ENCODE data around the gene PLXNA2.

The PLXNA2 gene

DNA sequence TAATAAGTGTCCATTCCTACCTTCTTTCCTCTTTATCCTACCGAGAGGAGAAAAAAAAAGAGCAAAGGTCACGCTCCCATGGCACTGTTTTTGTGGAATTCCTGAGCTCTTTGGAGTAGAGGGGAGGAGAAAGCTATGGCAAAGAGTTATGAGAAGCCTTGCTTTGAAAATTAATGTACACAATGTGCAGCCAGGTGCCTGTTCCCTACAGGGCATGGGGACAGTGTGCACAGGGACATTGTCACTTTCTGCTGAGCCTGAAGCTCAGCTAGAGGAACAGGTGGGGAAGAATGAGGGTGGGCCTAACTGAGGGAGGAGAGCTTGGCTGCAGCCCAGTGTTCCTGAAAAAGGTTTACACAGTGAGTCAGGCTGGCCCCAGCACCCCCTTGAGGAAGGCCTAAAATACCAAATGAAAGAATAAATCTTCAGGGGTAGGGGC lies 66.1 kb downstream of the PLXNA2 start:
- no peak for DNase-seq

- DNase-seq = no peak
Measured at GRCh38 chr1:208177656-208178055, 66.5 kb downstream of the PLXNA2 start.

DNA sequence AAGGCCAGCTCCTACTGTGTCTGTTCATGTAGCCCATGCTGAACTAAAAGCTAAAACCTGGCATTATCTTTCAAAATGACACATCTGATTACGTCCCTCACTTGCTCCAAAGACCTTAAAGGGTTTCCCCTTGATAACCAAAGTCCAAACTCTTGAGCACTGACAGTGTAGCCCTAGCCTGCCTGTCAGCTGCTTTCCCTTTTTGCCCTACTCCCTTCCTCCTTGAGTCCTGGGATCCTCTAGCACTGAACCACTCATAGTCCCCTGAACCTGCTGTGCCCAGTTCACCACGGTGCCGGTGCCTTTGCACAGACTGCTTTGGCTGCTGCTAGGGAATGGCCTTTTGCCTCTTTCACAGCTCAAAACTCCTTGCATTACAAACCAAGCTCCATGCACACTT lies 67.5 kb downstream of the PLXNA2 start:
- DNase-seq = no peak

- no peak for DNase-seq
Measured at GRCh38 chr1:208175508-208175895, 68.7 kb downstream of the PLXNA2 start.

GRCh38 chr1:208174731-208175507 lies 69.3 kb downstream of the PLXNA2 start:
- DNase-seq = no peak

DNA sequence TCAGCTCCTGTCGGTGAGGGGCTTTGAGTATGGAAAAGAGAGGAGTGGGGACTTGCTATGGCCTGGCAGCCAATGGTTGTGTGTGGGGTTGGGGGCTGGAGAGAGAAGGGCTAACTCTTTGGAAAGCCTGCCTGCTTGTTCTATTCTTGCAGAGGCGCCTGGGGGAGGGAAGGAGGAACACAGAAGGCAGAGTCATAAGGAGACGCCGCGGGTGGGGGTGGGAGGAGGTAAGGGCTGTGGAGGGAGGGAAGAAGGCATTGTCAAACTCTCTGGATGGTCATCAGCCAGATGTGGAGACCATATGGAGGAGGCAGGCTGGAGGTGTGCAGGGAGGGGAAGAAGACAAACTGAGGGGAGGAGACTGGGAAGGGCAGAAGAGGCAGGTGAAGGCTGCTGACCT lies 70.0 kb downstream of the PLXNA2 start:
- no peak for DNase-seq

DNA sequence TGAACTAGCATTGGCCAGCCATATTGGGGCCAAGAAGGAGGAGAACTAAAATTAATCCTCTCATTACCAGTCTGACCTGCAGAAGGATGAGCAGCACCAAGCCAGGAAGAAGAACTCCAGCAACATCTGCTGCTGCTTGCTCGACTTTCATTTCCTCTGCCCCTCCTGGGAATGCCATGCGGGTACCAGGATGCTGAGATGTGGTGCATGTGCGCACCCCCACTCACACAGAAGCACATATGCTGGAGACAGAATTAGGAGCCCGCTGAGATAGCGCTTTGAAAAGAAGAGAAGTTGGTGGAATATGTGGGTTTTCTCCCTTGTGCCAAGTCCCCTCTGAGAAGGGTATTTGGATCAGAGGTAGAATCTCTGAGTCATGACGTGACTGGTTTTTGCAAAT lies 70.4 kb downstream of the PLXNA2 start:
- no peak for DNase-seq

DNA sequence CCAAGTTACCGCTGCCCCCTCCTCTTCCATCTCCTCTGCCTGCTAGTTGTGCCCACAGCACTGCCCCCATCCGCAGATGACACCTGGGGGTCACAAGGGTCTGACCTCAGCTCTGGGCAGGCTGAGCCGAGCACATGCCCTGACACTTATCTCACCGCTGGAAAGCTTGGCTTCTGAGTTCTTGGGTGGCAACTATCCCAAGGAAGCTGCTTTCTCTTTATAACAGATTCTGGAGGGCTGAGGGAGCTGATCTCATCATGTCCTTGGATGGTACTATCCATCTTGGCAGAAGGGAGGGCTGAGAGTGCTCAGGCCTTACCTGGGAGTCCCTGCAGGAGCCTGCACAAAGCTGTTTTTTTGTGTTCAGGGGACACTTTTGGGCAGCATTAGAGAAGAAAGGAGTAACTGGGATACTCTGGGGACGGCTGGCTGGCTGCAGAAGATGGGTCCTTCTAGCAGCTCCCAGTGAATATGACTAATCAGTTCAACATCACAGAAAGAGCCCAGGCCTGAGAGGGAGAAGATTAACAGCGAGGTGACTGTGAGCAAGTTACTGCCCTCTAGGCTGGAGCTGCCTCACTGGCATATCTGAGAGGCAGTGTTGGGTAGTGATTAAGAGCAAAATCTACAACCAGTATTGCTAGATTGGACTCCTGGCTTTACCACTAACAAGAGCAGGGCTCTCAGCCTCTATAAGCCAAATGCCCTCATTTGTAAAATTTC lies 71.6 kb downstream of the PLXNA2 start:
- no peak for DNase-seq

DNA sequence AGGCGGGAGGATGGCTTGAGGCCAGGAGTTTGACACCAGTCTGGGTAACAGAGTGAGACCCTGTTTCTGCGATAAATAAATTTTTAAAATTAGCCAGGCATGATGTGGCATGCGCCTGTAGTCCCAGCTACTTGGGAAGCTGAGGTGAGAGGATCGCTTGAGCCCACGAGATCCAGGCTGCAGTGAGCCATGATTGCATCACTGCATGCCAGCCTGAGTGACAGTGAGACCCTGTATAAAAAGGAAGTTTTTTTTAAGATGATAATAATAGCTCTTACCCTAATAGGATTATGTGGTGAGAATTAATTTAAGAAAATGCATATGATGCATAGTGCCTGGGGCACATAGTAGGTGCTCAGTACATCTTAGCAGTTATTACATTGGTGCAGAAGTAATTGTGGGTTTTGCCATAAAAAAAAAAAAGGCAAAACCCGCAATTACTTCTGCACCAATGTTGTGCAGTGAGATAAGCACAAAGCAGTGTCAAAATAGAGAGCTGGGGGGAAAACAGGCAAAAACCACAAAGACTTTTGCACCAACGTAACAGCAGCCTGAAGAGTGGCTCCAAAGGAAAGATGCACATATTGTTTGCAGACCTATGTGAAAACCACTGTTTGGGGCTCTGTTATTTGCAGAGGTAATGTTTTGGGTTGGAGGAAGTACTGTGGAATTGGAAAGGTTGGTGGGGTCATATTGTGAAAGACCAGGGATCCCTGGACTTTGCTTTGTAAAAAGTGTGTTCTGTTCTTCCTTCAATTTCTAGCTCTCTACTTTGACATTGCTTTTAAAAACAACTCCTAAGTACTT lies 72.4 kb downstream of the PLXNA2 start:
- DNase-seq = no peak

GRCh38 chr1:208170252-208170651 lies 73.9 kb downstream of the PLXNA2 start:
- DNase-seq = no peak

- DNase-seq = no peak
Measured at GRCh38 chr1:208169081-208169879, 74.9 kb downstream of the PLXNA2 start.

DNA sequence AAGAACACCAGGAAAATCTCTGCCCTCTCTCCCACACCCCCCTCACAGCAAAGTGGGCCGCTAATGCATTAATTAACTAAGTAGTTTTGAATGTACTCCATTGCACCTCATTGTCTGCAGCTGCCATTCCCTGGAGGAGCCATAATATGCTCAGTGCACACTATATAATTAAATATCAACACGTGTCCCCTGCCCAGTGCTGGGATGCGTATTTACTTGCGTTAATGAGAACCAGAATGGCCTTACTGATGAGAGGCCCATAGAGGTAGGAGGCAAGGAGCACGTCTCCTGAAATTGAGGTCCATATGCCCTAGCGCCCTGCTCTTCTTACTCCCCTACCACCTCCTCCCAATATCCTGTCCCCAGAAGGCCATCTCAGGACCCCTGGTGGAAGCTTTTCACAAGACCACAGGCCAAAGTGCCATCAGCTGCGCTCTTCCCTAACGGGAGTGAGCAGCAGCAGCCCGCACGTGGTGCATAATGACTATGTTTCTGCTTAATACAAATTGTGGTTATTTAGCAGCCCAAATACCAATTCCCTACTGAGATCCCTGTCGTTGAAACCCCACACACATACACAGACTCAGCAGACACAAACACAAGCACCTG lies 76.8 kb downstream of the PLXNA2 start:
- no peak for DNase-seq

DNA sequence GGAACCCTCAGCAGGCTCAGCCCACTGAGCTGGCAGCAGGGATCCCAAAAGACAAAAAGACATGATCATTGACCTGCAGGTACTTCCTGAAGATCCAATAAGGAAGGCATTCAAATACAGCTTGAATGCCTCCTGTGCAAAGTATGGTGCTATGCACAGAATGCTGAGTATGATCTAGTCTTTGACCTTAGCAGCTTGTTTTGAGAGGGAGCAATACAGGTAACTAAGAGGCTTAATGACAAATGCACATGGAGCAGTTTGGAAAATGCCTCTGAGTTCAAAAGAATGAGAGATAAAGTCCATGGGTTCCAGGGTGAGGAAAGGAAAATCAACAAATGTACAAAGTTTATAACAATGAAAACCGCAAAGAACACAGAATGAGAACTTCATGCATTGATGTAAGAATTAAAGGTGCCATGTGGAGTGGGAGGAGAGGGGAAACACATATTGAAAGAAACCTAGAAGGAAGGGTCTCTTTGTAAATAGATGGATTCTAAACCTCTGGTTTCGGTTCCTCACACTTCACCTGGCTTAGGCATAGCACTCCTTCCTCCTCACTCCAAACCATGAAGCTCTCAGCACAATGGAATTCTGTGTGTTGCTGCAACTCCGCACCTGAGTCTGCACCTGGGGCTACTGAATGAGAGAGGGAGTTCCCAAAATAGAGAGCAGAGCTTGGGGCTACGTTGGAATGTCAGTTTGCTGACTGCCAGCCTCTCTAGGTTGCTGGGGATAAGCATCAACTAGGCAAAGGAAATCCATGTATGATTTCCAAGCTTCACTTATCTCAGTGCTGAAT lies 77.6 kb downstream of the PLXNA2 start:
- DNase-seq = no peak

DNA sequence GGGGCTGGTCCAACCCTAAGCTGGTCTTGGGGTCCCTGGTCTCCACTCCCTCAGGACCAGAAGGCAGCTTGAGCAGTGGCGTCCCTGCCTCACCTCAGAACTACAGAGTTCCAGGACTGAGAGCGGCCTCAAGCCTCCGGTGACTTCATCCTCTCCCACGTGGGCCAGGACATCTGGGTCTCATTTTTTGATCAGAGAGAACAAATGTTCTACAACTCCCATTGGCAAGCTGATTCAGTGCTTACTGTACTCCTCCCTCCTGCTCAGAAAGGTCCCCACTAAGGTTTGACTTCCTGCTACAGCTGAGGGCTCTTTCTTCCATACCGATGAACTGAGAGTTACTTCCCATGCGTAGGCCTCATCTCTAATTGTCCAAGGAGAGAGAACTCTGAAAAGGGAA lies 78.5 kb downstream of the PLXNA2 start:
- no peak for DNase-seq

GRCh38 chr1:208164609-208165008 lies 79.6 kb downstream of the PLXNA2 start:
- DNase-seq = no peak

GRCh38 chr1:208163539-208163938 lies 80.6 kb downstream of the PLXNA2 start:
- DNase-seq = no peak

DNA sequence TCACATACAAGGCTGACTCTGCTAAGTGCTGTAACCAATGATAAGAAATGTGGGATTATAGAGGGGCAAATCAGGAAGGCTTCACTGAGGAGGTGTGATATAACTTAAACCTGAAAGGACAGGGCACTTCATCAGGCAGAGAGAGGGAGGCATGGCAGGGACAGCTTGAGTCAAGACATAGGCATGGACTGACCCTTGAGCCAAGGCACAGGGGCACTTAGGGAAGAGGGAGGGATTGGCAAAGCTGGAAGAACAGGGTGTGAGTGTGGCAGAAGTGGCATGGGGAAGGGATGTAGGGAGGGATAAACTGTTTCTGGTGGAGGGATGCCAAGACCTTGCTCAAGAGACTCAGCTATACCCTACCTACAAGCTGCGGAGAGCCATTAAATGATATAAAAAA lies 81.3 kb downstream of the PLXNA2 start:
- DNase-seq = no peak

DNA sequence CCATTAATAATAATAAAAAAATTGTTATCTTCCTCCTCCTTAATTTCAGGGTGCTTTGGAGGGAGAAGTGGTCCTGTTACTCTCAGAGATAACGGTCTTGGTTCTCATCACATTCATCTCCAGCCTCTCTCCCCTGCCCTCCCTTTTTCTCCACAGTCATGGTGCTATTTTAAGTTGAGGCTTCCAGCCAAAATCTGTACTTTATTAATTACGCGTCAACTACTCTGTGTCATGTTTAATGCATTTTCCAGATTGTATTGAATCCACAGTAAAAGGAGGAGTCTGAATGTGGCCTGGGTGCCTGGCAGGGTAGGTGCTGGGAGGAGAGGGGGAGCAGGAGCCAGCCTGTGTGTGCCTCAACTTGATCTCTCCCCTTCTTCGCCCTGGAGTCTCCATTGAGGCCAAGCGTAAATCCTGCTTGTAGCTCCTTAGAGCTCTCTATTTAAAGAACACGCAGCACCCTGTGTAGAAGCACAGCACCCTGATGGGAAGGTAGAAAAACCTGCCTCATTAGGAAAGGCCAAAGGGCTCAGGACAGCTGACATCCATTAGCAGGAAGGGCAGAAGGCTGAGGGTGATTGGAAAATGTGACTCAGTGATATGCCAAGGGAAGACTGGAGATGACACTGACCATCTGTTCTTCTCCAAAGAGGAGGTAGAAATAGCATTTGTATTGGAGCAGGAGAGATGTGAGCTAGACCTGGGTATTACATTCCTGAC lies 82.4 kb downstream of the PLXNA2 start:
- no peak for DNase-seq

DNA sequence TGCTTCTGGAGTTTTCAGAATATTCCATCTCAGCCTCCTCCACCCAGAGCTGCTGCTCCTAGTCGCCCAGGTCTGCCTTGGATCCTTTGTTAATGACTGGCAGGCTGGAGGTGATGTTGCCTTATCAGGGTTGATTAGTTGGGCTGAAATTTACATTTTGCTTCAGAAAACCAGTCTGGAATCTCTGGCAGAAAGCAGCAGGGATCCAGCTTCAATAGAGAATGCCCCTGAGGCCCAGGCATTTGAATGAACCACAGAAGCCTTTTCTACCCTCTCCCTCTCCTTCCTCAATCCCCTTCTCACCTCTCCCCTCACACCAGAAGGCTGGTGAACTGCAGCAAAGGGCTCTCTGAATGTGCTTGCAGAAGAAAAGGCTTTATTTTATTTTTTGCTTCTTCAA lies 83.2 kb downstream of the PLXNA2 start:
- DNase-seq = no peak

DNA sequence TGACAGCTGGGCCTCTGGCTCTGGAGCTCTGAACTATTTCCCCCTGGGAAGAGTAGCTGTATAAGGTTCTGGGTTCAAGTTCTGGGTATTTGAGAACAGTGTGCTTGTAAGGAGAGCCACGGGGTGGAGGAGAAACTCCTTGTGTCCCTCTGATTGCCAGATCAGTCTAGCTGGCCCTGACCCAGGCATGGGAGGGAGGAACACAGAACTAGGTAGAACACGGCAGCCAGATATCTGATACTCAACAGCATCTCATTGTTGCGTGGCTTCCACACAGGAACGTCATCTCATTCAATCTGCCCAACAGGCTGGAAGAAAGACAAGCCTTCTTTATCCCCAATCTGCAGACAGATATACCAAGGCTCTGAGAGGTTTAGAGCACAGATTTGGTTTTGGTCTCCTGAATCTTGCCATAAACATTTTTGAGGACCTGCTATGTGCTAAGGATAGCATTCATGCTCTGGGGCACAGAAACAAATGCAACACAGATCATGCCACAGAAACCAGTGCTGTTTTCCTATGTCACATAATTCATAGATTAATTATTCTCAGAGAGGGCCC lies 83.8 kb downstream of the PLXNA2 start:
- DNase-seq = no peak

All from bone marrow (tissue), 2 donors.